NCI-H2196 (cell line): ENCODE measurements around the gene ADH5.
"Not testable (repeated sequence)": the region's sequence is repeated elsewhere in the genome, so short reads cannot be mapped to it uniquely, and the experiment has no call there.

ENCODE experiments used
- DNase-seq: peaks from one replicate; lab custom pipeline; 2025; ENCODE audit not compliant: unreplicated experiment; lab: John Stamatoyannopoulos, UW

Gene ADH5

GRCh38 chr4:99088481-99089365 is at the start of gene ADH5:
TSS of gene ADH5 (minus strand) at chr4:99088788. CDS start at chr4:99088700, 88 bp downstream.
- DNase-seq, result peak; percentile 52

DNA sequence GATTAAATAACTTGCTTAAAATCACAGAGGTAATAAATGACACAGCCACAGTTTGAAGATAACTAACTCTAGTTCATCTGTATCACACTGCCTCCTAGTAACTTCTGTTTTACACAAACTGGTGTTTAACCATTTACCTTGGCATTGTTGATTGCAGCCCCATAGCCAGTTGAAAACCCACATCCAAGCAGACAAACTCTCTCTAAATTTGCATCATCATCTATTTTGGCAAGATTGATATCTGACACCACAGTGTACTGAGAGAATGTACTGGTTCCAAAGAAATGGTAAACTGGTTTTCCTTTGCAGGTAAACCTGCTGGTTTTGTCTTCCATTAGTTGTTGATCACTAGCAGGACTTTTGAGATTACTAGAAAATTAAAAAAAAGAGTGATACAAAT is 47.7 kb upstream of the ADH5 start:
- no peak for DNase-seq

GRCh38 chr4:99135541-99136162 is 47.1 kb upstream of the ADH5 start:
- no peak for DNase-seq

- DNase-seq, result no peak
Measured at GRCh38 chr4:99134586-99134985, 46.0 kb upstream of the ADH5 start.

GRCh38 chr4:99131378-99131777 is 42.8 kb upstream of the ADH5 start:
- no peak for DNase-seq

DNA sequence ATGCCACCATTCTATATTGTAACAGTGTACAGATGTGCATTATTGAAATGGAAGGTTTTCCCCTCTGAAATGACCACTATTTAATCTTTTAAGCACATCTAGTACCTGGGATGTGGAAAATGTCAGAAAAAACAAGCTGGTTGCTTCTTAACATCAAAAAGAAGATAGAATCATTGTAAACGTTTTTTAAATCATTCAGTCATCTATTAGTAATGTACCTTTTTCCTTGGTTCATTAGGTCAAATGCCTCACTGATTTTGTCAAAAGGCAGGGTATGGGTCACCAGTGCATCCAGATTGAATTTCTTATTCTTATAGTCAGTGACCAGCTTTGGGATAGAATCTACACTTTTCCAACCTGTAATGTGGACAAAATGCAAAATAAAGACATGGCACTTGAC is 37.8 kb upstream of the ADH5 start:
- no peak for DNase-seq

DNA sequence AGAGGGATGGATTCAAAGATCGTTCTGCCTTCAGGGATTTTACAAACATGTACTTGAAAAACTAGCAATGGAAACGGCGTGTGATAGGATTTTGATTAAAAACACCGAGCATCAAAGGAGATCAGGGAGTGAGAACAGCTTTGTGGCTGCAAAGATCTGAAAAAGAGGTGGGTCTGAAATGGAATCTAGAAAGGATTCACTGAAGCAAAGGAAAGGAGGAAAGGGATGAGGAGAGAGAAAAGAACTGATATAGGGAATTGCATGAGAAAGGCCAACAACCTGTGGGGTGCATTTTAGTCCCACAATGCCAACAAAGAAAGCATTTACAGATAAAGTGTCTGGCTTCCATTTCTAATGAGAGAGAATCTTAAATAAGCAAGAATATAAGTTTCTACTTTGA is 32.4 kb upstream of the ADH5 start:
- DNase-seq, result no peak

- no peak for DNase-seq
Measured at GRCh38 chr4:99120501-99120900, 31.9 kb upstream of the ADH5 start.

GRCh38 chr4:99117876-99118693 is 29.5 kb upstream of the ADH5 start:
- DNase-seq, result no peak

DNA sequence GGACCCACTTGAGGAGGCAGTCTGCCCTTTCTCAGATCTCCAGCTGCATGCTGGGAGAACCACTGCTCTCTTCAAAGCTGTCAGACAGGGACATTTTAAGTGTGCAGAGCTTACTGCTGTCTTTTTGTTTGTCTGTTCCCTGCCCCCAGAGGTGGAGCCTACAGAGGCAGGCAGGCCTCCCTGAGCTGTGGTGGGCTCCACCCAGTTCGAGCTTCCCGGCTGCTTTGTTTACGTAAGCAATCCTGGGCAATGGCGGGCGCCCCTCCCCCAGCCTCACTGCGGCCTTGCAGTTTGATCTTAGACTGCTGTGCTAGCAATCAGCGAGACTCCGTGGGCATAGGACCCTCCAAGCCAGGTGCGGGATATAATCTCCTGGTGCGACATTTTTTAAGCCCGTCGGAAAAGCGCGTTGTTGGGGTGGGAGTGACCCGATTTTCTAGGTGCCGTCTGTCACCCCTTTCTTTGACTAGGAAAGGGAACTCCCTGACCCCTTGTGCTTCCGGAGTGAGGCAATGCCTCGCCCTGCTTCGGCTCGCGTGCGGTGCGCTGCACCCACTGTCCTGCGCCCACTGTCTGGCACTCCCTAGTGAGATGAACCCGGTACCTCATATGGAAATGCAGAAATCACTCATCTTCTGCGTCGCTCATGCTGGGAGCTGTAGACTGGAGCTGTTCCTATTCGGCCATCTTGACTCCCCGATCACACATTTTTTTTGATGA is 28.7 kb upstream of the ADH5 start:
- not testable (repeated sequence) for DNase-seq

DNA sequence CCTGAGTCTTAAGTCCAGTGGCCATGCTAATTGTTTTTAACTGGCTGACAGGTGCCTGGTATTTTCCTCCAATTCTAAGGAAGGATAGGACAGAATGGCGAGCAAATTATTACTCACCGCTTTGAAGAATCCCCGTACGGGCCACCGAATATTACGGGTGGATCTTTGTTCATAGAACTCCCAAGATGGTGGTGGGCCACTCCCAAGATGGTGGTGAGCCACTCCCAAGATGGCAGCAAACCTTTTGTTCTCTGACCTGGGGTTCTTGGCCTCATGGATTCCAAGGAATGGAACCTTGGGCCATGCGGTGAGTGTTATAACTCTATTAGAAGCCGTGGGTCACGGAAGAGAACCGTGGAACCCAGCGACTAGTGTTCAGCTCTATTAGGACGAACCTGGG is 20.7 kb upstream of the ADH5 start:
- not testable (repeated sequence) for DNase-seq

GRCh38 chr4:99104153-99104552 is 15.6 kb upstream of the ADH5 start:
- no peak for DNase-seq

- DNase-seq, result no peak
Measured at GRCh38 chr4:99103166-99103565, 14.6 kb upstream of the ADH5 start.

DNA sequence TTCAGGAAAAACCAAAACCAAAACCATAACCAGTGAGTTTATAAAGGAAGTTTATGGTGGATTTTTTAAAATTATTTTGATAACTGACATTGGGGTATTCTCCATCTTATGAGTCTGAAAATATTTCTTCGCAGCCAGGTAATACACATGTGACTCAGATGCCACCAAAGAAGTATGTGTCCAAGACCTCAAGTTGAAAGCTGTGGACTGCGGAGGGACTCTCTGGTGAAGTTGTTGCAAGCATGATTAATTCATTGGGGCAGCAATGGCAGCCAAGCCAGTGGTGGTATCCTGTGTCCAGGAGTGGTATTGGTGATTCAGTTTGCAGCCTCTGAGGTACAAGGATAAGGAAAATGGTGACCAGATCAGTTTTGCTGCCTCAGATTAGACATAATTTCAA is 14.0 kb upstream of the ADH5 start:
- DNase-seq, result no peak

DNA sequence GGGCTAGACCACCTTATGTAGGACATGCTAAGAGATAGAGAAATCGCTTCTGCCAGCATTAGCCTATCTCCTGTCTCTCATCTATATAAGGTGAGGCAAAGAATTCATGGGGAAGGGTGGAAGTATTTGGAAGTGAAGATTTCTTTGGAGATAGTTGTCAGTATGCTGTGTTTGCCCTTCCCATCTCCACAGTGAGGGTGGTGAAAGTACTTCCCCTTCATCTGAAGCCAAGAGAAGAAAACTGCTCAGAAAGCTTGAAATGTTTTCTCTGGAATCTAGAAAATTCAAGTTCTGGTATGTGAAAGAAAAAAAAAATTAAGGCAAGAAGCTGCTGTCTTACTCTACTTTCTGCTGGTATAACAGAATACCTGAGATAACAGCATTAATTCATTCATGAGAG is 12.3 kb upstream of the ADH5 start:
- no peak for DNase-seq

- not testable (repeated sequence) for DNase-seq
Measured at GRCh38 chr4:99099814-99100213, 11.2 kb upstream of the ADH5 start.

DNA sequence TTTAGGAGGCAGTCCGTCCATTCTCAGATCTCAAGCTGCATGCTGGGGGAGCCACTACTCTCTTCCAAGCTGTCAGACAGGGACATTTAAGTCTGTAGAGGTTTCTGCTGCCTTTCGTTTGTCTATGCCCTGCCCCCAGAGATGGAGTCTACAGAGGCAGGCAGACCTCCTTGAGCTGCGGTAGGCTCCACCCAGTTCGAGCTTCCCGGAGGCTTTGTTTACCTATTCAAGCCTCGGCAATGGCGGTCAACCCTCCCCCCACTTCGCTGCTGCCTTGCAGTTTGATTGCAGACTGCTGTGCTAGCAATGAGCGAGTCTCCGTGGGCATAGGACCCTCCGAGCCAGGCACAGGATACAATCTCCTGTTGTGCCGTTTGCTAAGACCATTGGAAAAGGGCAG is 10.7 kb upstream of the ADH5 start:
- DNase-seq, result no peak

DNA sequence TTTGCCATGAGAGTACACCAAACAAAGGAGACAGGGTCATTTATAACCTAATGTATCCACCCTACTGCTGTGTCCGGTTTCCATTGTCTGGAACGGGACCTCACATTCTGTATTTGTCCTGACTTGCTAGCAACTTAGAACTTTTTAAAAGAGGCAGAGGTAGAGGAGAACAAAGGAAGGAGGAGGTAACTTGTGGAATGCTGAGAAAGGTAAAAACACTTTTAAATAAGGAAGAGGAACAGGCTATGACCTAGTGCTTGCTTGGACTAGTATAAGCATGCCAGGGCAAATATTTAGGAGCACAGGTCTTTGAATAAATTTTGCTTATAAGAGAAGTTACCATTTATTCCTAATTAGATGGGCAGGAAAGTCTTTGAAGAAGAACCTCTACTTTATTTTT is 3.3 kb upstream of the ADH5 start:
- DNase-seq, result not testable (repeated sequence)

- DNase-seq, result no peak
Measured at GRCh38 chr4:99091216-99091575, 2.6 kb upstream of the ADH5 start.

- no peak for DNase-seq
Measured at GRCh38 chr4:99090481-99091215, 2.1 kb upstream of the ADH5 start.
